Effector CD8-positive, alpha-beta T cell (primary cell): Measurements from ENCODE around the gene IQCE.
"Not testable (repeated sequence)": the region's sequence is repeated elsewhere in the genome, so short reads cannot be mapped to it uniquely, and the experiment has no call there.

ENCODE experiments used
- DNase-seq: peaks from one replicate; lab custom pipeline; 2025; lab: John Stamatoyannopoulos, UW

IQCE gene

GRCh38 chr7:2602406-2603043, 43.7 kb downstream of the IQCE start:
- DNase-seq = no peak

GRCh38 chr7:2603044-2603965, 44.5 kb downstream of the IQCE start:
- DNase-seq = no peak

GRCh38 chr7:2604608-2605174, 45.9 kb downstream of the IQCE start:
- no peak for DNase-seq

- no peak for DNase-seq
Measured at GRCh38 chr7:2605608-2606538, 47.1 kb downstream of the IQCE start.

GRCh38 chr7:2606539-2606936, 47.8 kb downstream of the IQCE start:
- no peak for DNase-seq

GRCh38 chr7:2607122-2607922, 48.5 kb downstream of the IQCE start:
- DNase-seq = no peak

GRCh38 chr7:2607923-2608904, 49.4 kb downstream of the IQCE start:
- DNase-seq = no peak

GRCh38 chr7:2608921-2609411, 50.2 kb downstream of the IQCE start:
- DNase-seq = no peak

- DNase-seq = not testable (repeated sequence)
Measured at GRCh38 chr7:2609646-2610045, 50.9 kb downstream of the IQCE start.

GRCh38 chr7:2610466-2610865, 51.7 kb downstream of the IQCE start:
- DNase-seq = no peak

GRCh38 chr7:2610898-2611297, 52.1 kb downstream of the IQCE start:
- DNase-seq = no peak

GRCh38 chr7:2611401-2611800, 52.6 kb downstream of the IQCE start:
- DNase-seq = no peak

GRCh38 chr7:2611922-2612321, 53.1 kb downstream of the IQCE start:
- no peak for DNase-seq

GRCh38 chr7:2612445-2613097, 53.8 kb downstream of the IQCE start:
- DNase-seq = no peak

- no peak for DNase-seq
Measured at GRCh38 chr7:2613098-2613930, 54.5 kb downstream of the IQCE start.

GRCh38 chr7:2613931-2614600, 55.3 kb downstream of the IQCE start:
- no peak for DNase-seq

GRCh38 chr7:2614631-2615330, 56.0 kb downstream of the IQCE start:
- DNase-seq = no peak
